ENCODE data around the gene SIL1.

DNA sequence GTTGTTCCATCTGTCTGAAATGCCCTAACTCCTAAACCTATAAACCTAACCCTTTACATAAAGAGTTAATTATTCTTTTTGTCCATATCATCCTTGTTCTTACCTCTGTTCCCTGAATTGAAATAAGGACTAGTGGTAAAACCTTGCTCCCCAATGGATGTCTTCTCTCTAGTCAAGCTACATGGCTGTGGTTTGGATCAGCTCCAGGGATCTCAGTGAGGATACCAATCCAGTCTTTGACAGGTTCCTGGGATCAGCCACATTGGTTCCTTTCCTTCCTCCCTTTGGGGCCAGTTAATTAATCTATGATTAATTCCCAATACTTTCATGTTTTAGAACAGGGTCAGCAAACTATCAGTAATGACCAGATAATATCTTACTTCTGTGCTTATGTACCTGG, 151.6 kb downstream of the SIL1 start:
- TF ChIP-seq, protein P1, sequence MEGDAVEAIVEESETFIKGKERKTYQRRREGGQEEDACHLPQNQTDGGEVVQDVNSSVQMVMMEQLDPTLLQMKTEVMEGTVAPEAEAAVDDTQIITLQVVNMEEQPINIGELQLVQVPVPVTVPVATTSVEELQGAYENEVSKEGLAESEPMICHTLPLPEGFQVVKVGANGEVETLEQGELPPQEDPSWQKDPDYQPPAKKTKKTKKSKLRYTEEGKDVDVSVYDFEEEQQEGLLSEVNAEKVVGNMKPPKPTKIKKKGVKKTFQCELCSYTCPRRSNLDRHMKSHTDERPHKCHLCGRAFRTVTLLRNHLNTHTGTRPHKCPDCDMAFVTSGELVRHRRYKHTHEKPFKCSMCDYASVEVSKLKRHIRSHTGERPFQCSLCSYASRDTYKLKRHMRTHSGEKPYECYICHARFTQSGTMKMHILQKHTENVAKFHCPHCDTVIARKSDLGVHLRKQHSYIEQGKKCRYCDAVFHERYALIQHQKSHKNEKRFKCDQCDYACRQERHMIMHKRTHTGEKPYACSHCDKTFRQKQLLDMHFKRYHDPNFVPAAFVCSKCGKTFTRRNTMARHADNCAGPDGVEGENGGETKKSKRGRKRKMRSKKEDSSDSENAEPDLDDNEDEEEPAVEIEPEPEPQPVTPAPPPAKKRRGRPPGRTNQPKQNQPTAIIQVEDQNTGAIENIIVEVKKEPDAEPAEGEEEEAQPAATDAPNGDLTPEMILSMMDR (IDR thresholded peaks at IDR 0.05; ENCODE audit: low read depth, low read length, poor library complexity, severe bottlenecking), result no peak
- no peak for TF ChIP-seq EZH2phosphoT487 (IDR thresholded peaks at IDR 0.05; ENCODE audit: borderline replicate concordance, low read length)
